Stimulated activated CD8-positive, alpha-beta memory T cell treated with anti-CD3 and anti-CD28 coated beads, Interleukin-12 subunit alpha, Interleukin-12 subunit beta, amount 100 ng/mL, for 1 hour (primary cell): ENCODE data around the gene MRPL52.
A peak's percentile ranks its signal among the peaks of the same experiment; 100 is the strongest.
"Not testable (repeated sequence)": the region's sequence is repeated elsewhere in the genome, so short reads cannot be mapped to it uniquely, and the experiment has no call there.

Experiments used
- DNase-seq: peaks from one replicate; pipeline ENCODE4 v3.0.0-alpha.2; 2020; ENCODE audit warnings: low read depth

Gene MRPL52

DNA sequence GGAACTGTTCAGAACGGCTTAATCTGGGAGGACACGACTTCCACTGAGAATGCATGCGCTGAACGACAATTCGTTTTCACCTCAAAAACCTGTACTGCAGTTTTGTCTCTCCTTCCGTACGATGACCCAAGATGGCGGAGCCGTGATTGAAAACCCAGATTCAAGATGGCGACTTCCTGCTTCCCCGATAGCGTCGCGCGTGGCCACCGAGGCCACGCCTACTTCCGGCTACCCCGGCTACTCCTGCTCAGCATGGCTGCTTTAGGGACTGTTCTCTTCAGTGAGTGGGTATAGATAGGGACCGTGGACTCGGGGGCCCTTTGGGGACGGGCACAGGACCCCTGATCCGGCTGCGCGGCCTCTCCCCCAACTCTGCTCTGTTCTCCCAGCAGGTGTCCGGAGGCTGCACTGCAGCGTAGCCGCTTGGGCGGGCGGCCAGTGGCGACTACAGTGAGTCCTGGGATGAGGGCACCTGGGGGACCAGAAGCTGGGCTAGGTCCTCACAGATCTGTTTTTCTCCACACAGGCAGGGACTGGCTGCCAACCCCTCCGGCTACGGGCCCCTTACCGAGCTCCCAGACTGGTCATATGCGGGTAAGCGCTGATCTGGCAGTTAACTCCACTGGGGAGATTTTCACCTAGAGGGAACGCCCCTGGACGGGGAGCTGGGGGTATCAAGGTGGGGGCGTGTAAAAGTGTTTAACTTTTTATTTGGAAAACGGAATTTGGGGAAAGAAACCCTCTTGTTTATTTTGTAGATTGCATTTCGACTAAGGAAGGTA lies at the start of gene MRPL52:
Gene MRPL52 (plus strand): TSS at position 227 of the 782 bp plus-strand sequence. CDS start 26 bp downstream, at position 253.
- peak; percentile 83 for DNase-seq

- DNase-seq, result no peak
These were observed 49.5 kb upstream of the MRPL52 start for GRCh38 chr14:22780105-22780679.

DNA sequence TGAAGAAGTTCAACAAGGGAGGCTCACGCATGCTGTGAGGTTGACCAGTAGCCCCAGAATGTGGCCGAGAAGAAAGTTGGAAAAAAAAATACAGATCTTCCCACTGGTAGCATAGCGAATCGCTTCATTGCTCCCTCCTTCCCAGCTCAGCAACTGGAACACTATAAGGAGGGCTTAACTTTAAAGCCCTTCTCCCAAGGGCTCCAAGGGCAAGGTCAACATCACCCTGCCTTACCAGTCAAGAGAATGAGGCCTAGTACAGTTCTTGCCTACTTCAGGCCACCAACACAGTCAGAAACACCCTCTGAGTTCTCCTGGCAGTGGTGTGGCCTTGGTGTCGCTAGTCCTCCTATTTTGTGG lies 48.8 kb upstream of the MRPL52 start:
- no peak for DNase-seq

GRCh38 chr14:22781301-22781991 lies 48.2 kb upstream of the MRPL52 start:
- DNase-seq, result no peak

DNA sequence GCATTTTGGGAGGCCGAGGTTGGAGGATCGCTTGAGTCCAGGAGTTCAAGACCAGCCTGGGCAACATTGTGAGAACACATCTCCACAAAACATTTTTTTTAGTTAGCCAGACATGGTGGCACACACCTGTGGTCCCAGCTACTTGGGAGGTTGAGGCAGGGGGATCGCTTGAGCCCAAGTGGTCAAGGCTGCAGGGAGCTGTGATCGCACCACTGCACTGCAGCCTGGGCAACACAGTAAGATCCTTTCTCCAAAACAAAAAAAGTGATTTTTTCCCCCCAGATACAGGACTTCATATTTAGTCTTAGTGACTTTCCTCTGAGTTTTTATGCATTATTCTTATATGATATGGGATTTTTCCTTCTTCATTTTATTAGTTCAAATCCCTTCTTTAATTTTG lies 43.0 kb upstream of the MRPL52 start:
- no peak for DNase-seq

DNA sequence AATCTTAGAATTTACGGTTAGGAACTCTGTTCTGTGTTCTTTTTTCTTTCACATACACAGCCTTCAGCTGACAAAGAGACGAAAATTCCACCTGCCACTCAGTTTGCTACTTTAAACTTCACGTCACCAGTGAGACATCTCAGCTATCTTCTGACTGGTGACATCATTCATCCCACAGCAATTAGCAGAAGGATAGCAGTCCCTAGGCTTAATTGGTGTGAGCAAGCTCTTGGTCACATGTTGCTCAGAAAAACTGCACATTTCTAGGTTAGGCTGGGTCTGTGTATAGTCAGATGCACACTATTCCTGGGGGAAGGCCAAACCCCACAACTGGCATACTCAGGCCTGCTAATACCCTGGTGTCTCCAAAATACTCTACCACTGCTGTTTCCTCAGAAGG lies 38.4 kb upstream of the MRPL52 start:
- DNase-seq, result no peak

GRCh38 chr14:22792158-22792557 lies 37.5 kb upstream of the MRPL52 start:
- DNase-seq, result no peak

- not testable (repeated sequence) for DNase-seq
These were observed 36.1 kb upstream of the MRPL52 start for GRCh38 chr14:22793550-22793949.

DNA sequence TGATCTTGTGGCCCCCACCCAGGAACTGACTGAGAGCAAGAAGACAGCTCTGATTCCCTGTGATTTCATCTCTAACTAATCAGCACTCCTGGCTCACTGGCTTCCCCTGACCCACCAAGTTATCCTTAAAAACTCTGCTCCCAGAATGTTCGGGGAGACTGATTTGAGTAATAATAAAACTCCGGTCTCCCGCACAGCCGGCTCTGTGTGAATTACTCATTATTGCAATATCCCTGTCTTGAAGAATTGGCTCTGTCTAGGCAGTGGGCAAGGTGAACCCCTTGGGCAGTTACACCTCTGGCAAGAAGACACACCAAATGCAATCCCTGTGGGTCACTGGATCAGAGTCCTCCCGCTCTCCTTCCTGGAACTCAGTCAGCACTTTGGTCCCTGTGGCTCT lies 35.7 kb upstream of the MRPL52 start:
- no peak for DNase-seq

DNA sequence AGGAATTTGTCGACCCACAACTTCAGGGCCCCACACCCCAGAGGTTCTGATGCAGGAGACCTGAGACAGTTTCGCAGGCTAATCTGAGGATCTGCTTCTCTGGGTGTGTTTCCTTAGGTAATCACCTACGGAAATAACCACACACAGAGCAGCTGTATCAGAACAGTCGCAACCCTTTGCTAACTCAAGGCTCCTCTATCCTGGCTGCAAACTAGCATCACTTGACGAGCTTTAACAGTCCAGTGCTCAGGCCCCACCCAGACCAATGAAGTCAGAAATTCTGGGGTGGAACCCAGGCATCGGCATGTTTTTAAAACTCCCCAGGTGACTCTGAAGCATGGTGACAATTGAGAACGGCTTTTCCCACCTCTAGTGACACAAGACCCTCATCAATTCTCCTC lies 35.1 kb upstream of the MRPL52 start:
- DNase-seq, result no peak

GRCh38 chr14:22796087-22796707 lies 33.5 kb upstream of the MRPL52 start:
- DNase-seq, result no peak

DNA sequence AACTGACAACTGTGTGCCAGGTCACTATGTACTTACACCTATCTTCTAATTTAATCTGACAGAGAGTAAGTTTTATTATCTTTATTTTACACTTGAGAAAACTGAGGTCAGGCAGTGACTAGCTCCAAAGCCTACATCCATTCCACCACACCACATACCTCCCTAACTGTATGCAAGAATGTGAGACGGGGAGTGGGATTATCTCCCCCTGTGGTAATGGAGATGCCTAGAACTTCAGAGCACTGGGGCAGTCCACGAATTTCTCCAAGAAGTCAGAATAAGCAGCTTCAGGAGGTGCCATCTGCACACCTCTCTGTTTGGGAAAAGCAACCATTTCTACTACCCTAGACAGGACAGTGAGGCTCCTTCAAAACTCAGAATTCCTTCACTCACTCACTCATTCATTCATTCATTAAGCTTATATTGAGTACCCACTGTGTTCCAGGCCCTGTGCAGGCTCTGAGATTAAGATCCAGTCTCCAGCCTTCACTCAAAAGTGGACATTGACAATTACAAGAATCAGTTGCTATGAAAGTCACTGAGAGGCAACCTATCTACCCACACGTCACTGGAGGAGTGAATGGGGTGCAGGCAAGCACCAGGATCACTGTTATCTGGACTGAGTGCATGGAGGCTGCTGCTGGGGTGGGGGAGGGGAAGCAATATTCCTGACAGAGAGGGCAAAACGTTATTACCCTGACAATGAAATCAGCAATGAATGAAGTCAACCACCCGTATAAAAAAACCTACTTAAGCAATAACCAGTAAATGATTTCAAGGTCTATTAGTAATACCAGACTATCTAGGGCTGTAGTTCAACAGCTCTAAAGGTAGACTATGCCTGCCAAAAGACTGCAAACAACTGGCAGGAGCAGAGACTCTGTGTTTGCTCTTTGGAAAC lies 32.4 kb upstream of the MRPL52 start:
- DNase-seq, result no peak

DNA sequence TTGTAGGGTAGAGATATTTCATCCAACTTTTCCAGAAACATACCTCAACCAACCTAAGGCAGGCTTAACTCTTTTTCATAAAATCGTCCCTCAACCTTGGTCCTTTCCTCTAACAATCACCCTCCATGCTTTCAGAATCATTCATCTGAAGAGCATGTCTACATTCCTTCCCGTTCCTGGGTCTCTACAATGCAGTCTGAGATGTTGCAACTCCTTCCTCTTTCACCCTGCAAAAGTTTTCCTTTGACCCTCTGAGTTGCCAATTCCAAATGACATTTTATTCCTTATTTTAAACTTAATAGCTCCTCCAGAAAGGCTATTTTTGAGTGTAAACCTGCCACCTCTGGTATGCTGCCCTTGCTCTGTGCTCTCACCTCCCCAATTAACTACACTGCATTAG lies 31.2 kb upstream of the MRPL52 start:
- DNase-seq, result no peak

GRCh38 chr14:22800346-22800745 lies 29.3 kb upstream of the MRPL52 start:
- DNase-seq, result no peak

- no peak for DNase-seq
These were observed 28.0 kb upstream of the MRPL52 start for GRCh38 chr14:22801716-22802115.

DNA sequence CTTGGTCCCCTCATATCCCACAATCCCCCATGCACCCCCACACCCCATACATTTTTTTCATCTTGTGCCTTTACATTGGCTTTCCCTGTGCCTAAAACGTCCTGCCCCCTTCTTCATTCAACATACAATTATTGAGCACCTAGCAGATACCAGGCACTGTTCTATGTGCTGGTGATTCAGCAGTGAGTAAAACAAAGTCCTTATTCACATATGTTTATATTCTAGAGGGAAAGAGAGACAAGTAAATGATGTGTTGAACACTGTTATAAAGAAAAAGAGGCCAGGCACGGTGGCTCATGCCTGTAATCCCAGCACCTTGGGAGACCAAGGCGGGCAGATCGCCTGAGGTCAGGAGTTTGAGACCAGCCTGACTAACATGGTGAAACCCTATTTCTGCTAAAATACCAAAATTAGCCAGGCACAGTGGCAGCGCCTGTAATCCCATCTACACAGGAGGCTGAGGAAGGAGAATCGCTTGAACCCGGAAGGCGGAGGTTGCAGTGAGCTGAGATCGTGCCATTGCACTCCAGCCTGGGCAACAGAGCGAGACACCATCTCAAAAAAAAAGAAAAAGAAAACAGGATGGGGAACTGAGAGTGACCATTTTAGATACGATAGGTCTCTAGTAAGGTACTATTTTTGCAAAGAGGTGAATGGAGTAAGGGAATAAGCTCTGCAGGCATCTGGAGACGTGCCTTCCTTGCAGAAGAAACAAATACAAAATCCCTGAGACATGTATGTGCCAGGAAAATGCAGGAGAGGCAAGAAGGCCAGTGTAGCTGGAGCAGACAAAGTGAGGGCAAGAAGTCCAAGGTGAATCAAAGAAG lies 26.6 kb upstream of the MRPL52 start:
- DNase-seq, result no peak

- no peak for DNase-seq
These were observed 26.1 kb upstream of the MRPL52 start for GRCh38 chr14:22803687-22803974.

DNA sequence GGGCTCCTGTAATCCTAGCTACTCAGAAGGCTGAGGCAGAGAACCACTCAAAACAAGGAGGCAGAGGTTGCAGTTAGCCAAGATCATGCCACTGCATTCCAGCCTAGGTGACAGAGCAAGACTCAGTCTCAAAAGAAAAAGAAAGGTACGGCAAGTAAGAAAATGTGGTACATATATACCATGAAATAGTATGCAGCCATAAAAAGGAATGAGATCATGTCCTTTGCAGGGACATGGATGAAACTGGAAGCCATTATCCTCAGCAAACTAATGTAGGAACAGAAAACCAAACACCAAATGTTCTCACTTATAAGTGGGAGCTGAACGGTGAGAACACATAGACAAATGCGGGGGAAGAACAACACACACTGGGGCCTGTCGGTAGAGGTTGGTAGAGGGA lies 24.5 kb upstream of the MRPL52 start:
- DNase-seq, result not testable (repeated sequence)

DNA sequence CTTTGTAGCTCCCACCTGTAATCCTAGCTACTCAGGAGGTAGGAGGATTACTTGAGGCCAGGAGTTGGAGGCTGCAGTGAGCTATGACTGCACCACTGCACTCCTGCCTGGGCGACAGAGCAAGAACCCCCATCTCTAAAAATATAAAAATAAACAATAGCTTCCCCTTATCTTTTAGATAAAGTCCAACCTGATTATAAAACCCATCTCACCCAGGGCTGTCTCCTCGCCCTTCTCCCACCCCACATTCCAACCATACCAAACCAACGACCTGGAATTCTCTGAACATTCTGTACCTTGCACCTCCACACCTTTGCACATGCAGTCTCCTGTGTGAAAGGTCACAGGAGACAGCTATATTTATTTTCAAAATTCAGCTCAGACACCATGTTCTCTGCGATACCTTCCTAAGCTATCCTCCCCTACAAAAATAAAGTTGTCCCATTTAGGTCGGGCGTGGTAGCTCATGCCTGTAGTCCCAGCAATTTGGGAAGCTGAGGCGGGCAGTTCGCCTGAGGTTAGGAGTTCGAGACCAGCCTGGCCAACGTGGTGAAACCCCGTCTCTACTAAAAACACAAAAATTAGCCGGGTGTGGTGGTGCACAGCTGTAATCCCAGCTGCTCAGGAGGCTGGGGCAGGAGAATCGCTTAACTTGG lies 22.1 kb upstream of the MRPL52 start:
- no peak for DNase-seq

DNA sequence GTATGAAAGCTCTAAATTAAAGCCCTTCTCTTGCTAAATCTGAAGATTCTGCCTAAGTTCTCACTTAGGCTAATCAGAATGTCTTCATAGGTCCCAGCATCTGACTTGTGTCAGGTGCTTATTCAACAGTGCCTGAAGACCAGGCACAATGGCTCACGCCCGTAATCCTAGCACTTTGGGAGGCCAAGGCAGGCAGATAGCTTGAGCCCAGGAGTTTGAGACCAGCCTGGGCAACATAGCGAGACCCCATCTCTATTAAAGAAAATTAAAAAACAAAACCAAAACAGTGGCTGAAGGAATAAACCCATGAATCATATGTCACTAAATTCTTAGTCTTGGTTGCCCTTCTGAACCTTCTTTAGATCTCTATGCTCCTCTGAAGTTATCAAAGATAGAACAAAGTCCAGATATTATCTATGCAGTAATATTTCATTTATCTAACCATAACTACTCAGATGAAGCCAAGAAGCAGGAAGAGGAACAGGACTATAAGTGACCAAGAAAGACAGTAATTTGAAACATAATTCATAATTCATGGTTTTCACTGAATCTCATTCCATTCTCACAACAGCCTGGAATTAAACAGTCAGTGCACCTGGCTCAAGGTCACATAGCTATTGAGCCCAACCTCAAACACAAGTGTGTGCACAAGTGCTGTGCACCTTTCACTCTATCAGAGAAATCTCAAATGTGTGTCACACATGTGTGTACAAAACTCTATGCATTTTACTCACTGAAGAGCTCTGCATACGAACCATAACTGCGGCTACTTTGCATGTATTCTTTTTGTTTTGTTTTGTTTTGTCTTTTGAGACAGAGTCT lies 21.1 kb upstream of the MRPL52 start:
- DNase-seq, result no peak
